RPMI7951 (cell line): ENCODE data around the gene DPAGT1. TPM values are rescaled to one million over a fixed set of nuclear protein-coding genes. Genes with fewer than 3 reads are reported as not detected.
"Not testable (repeated sequence)": the region's sequence is repeated elsewhere in the genome, so short reads cannot be mapped to it uniquely, and the experiment has no call there.

Source experiments
- DNase-seq: peaks from one replicate; pipeline ENCODE4 v3.0.0-alpha.2; 2012; ENCODE audit warnings: low read depth
- total RNA-seq: library from RNA; depleted of rRNA; stranded (reverse); fragments of >200 nt; shearing (Covaris generic); gene quantifications from 2 replicates; pipeline ENCODE4 v1.2.3, GENCODE V29; 2014; rRNA removed

Gene DPAGT1
- 41.6 and 44.0 TPM in 2 replicates for total RNA-seq

DNA sequence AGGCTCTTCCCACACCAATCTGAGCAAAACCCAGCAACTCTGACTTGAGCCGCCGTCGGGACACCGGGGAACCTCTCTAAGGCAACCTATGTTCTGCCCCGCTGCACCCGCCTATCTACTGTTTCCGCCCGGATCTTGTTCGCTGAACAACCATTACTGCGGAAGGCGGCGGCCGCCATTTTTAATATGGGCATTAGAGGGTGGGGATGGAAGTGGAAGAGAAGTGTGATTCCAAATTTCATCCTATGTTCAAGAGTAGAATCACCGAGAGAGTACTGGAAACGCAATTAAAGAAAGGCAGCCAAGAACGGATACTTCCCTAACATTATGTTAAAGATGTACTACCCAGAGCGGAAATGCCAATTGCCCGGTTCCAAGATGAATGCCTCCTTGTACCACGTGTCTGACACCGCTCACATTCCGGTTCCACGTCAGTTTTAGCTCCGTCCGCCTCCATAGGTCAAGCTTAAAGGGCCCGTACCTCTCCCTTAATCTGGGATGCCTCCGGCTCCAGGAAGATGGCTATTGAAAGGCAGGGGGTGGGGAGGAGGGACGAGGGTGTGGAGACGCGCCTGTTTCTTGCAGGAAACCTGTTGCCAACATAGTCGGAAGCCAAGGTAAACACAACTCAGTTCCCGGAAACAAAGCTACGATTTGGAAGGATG is at the start of gene DPAGT1:
TSS of gene DPAGT1 (minus strand) at position 95 of the 665 bp plus-strand sequence. CDS start 198 bp downstream, outside the sequence.
- peak; percentile 97 for DNase-seq

GRCh38 chr11:119149786-119150275 is 48.2 kb upstream of the DPAGT1 start:
- no peak for DNase-seq

DNA sequence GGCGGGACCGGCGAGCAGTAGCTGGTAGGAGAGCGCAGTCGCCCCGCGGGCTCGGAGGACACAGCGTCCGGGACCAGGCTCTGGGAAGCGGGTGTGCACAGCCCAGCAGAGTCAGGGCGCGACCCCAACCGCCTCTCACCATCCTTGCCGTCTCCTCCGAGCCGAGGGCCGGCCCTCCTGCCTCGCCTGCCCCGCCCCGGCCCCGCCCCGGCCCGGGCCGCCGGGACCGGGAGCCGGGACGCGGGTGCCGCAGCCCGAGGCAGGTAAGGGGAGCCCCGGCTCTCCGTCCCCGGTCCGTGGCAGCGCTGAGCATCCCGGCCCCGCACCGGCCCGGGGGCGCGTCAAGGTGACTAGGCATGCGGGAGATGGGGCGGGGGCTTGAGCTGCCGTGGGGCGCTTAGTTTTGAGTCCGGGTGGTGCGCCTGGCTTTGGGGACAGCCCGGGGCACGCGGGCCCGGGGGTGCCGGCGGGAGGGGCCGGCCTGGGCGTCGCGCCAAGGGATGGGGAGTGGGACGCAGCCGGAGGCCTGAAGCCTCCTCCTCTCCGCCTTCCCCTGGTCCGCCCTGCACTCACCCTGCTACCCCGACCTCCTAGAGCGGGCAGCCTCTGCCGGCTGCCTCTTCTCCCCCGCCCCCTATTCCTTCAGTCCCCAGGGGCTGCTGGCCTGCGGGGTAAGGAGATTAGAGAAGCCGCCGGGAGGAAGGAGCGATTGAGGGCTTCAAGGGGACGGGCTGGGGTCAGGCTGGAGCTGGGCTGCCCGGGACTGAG is 47.5 kb upstream of the DPAGT1 start, which contains the start of gene ABCG4:
TSS of gene ABCG4 (plus strand) at position 35 of the 768 bp plus-strand sequence. CDS start 914 bp downstream, outside the sequence.
- peak; percentile 28 for DNase-seq

- DNase-seq: no peak
Observed at GRCh38 chr11:119148720-119149017, 47.0 kb upstream of the DPAGT1 start.

DNA sequence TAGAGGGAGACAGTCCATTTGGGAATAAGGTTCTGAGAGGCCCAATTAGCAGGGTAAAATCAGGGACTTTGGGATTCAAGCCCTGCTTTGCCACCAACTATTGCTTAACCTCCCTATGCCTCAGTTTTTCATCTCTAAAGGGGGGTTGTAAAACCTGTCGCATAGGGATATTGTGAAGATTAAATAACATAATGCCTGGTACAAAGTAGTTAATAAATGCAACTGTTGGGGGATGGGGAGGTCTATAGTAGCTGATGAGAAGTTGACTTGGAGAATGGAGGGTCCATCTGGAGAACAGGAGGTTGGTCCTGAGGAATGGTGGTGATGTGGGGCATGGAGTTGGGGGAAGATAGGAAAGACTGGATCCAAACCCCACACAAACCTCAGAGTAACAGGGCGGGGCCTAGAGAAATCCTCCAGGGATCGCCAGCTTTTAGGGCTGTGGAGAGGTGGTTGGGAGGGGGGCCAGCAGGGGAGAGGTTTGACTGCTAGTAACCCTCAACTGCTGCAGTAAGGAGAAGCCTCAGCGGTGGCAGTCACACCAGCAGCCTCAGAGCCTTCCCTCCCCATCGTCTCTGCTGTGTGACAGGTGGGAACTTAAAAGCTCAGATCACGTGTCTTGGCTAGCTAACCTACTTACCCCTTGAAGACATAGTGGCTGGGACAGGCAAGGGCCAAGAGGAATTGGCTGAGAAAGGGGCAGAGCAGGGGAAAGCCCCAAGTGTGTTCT is 46.1 kb upstream of the DPAGT1 start:
- no peak for DNase-seq

DNA sequence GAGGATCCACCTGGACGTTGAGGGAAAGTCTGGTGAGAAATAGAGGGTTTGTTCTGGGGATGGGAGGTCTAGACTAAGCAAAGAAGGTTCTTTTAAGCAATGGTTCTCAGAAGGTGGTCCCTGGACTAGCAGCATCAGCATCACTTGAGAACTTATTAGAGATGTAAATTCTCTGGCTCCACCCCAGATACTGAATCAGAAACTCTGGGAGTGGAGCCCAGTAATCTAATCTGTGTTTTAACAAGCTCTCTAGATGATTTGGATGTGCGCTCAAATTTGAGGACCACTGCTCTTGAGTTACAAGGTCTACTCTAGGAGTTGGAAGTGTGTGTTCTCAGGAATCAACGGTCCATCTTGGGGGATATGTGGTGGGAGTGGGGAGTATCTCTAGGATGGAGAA is 43.9 kb upstream of the DPAGT1 start:
- no peak for DNase-seq

- peak; percentile 81 for DNase-seq
Observed at GRCh38 chr11:119144825-119145486, 43.3 kb upstream of the DPAGT1 start.

GRCh38 chr11:119139276-119139675 is 37.6 kb upstream of the DPAGT1 start:
- DNase-seq: not testable (repeated sequence)

GRCh38 chr11:119134389-119134978 is 32.8 kb upstream of the DPAGT1 start:
- no peak for DNase-seq

- peak; percentile 21 for DNase-seq
Observed at GRCh38 chr11:119130662-119131061, 29.0 kb upstream of the DPAGT1 start.

GRCh38 chr11:119126675-119127268 is 25.1 kb upstream of the DPAGT1 start:
- DNase-seq: no peak

DNA sequence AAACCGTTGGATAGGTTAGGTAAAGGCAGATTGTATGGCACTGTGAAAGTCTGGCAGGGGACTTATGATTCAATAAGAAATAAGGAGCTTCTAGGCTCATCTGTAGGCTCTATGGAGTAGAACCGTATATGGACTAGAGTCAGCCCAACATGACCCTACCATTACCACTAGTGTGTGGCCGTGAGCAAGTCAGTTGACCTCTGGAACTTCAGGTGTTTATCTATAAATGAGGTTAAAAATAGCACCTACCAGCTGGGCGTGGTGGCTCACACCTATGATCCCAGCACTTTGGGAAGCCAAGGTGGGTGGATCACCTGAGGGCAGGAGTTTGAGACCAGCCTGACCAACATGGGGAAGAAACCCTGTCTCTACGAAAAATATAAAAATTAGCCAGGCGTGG is 24.2 kb upstream of the DPAGT1 start:
- no peak for DNase-seq

GRCh38 chr11:119121811-119122124 is 20.1 kb upstream of the DPAGT1 start:
- DNase-seq: no peak

DNA sequence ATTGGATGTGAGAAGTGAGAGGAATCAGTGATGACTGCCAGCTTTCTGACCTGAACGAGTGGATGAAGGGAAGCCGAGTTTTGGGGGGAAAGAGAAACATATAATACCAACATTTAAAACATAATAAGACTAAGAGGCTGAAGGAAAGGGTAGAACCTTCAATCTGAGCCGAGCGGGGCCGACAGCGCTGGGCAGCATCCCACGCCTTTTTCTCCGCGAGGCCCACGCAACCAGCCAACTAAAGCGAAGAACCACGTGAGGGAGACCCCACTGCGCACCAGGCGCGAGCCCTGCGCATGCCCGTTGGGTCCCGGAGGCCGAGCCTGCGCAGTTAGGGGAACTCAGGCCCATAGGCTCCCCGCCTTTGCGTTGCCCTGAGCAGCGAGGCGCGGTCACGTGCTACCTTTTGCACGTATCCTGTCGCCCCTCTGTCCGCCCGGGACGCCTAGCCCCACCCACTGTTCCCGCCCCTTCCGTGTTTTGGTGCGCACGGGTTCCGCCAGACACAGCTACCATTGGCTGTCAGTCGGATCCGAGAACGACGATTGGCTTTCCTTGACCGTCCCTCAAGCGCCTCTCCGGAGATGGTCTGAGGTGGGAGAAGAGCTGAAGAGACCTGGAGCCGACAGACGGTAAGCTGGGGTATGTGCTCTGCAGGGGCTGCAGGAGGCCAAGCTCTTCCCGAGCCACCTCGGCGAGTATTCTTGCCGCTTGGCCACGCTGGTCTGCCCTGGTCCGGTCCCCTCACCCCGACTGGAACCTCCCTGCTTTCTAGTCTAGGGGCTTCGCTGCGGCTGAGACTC is 19.6 kb upstream of the DPAGT1 start, which contains the start of gene HINFP:
TSS of gene HINFP (plus strand) at position 573 of the 803 bp plus-strand sequence. CDS start 5,365 bp downstream, outside the sequence.
- DNase-seq: peak; percentile 99

DNA sequence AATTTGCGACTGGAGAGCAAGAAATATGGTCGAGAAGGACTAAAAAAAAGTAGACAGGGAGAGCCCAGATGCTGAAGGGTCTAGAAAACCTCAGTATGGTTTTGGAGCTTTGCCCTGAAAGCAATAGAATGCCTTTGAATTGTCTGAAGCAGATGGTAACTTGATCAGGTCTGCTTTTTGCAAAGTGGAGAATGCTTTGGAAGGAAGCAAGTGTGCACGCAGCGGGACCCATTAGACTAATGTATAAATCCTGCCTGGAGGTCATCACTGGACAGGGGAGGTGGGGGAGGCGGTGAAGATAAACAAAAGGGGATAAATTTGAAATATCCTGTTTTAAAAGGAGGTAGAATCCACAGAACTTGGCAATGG is 19.0 kb upstream of the DPAGT1 start:
- DNase-seq: peak; percentile 79

GRCh38 chr11:119118946-119119345 is 17.3 kb upstream of the DPAGT1 start:
- DNase-seq: no peak

DNA sequence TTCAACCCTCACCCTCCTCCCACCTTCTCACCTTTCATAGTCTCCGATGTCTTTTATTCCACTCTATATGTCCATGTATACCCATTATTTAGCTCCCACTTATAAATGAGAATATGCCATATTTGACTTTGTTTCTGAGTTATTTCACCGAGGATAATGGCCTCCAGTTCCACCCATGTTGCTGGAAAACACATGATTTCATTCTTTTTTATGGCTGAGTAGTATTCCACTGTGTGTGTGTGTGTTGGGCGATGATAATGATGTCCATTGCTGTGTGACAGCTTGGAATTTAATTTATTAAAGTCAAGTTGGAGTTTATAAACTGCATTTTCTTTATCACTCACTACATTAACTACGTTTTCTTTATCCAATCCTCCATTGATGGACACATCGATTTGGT is 16.6 kb upstream of the DPAGT1 start:
- no peak for DNase-seq

- no peak for DNase-seq
Observed at GRCh38 chr11:119117004-119117706, 15.5 kb upstream of the DPAGT1 start.

DNA sequence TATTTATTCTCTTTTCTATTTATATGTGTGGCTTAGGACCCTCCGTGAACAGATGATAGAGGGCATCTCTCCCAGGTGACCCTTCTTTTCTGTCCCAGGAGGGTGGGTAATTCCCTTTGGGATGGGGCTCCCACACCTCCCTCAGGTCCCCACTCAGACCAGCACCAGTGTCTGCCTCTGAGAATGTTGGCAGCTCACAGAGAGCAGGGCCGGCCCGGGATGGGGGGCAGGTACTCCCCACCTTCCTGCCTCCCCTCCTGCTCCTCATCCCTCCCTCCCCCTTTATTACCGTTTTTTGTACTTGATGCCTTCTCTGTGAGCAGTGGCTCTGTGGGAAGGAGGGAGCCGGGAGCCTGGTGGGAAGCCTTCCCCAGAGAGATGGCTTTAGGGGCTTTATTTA is 14.9 kb upstream of the DPAGT1 start:
- no peak for DNase-seq

DNA sequence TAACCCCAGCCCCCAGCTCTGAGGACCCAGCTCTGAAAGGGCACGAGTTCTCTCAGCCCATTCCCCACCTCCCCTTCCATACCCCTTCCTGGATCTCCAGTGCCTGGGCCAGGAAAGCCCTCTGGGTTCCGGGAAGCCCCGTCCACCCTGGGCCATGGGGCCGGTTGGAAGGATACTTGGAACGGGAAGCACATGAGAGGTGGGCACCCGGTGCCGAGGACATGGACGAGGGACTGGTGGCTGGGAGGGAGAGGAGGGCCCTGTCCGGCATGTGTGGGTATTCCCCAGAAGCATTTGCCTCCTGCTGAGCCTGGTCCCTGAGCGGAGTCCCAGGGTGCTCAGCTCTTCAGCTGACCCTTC is 14.6 kb upstream of the DPAGT1 start:
- no peak for DNase-seq
